Common myeloid progenitor, CD34-positive (primary cell): ENCODE results near the gene RUNX3.

Source experiments
- CTCF ChIA-PET: fragments of 350-600 bp; sonication (Branson Sonifier 250); formaldehyde crosslinking; loops from one replicate; lab custom pipeline; 2021; ENCODE audit warnings: antibody characterized with exemption; lab: Charles Lee
- POLR2A ChIA-PET: fragments of 350-600 bp; sonication (Branson Sonifier 250); formaldehyde crosslinking; loops from one replicate; lab custom pipeline; 2021; ENCODE audit warnings: antibody characterized with exemption; lab: Charles Lee
- DNase-seq, 3 donors: peaks; one replicate each; pipeline versions ENCODE4 v3.0.0 to v3.0.0-alpha.2; 2013
- H3K27ac ChIP-seq, 2 experiments: 1 replicate in 1 of 2; 2 replicates in 1 of 2; pipeline ENCODE4 v1.7.0; 2013; ENCODE audit warnings: inconsistent platforms in 2 of 2, low read length in 2 of 2, mild to moderate bottlenecking in 2 of 2, low read depth in 1 of 2, moderate library complexity in 1 of 2; ENCODE audit not compliant: severe bottlenecking in 2 of 2, insufficient read depth in 1 of 2, poor library complexity in 1 of 2
- H3K27me3 ChIP-seq, 5 experiments: replicated peaks in 2 of 5; 1 replicate in 3 of 5; 2 replicates in 2 of 5; pipeline versions ENCODE4 v1.6.1 to v1.7.0; 2013; ENCODE audit warnings: low read length in 4 of 5, mild to moderate bottlenecking in 2 of 5, moderate library complexity in 2 of 5, inconsistent platforms in 1 of 5; ENCODE audit not compliant: insufficient read depth in 5 of 5, control insufficient read depth in 4 of 5
- H3K36me3 ChIP-seq, 4 experiments: 1 replicate in 2 of 4; 2 replicates in 2 of 4; pipeline versions ENCODE4 v1.6.1 to v1.7.0; 2013; ENCODE audit warnings: low read length in 3 of 4, control low read depth in 1 of 4, mild to moderate bottlenecking in 1 of 4; ENCODE audit not compliant: control insufficient read depth in 4 of 4, insufficient read depth in 4 of 4
- H3K4me1 ChIP-seq, 4 experiments: 1 replicate in 3 of 4; 2 replicates in 1 of 4; pipeline versions ENCODE4 v1.6.1 to v1.7.1; 2013; ENCODE audit warnings: low read length in 3 of 4, mild to moderate bottlenecking in 3 of 4, control low read depth in 1 of 4, inconsistent platforms in 1 of 4, moderate library complexity in 1 of 4; ENCODE audit not compliant: control insufficient read depth in 4 of 4, insufficient read depth in 4 of 4; ENCODE audit errors: control extremely low read depth in 1 of 4
- H3K4me3 ChIP-seq, 7 experiments: 1 replicate in 4 of 7; 2 replicates in 3 of 7; pipeline versions ENCODE4 v1.5.1 to v1.7.0; 2013; ENCODE audit warnings: mild to moderate bottlenecking in 7 of 7, low read length in 6 of 7, moderate library complexity in 6 of 7, inconsistent platforms in 2 of 7, low read depth in 2 of 7, control low read depth in 1 of 7; ENCODE audit not compliant: insufficient read depth in 4 of 7, control insufficient read depth in 1 of 7; ENCODE audit errors: extremely low read depth in 1 of 7
- H3K9me3 ChIP-seq, 5 experiments: 1 replicate in 4 of 5; 2 replicates in 1 of 5; pipeline versions ENCODE4 v1.6.1 to v1.7.1; 2013; ENCODE audit warnings: low read length in 4 of 5, mild to moderate bottlenecking in 2 of 5, inconsistent platforms in 1 of 5, low read depth in 1 of 5, moderate library complexity in 1 of 5; ENCODE audit not compliant: control insufficient read depth in 4 of 5, insufficient read depth in 2 of 5; ENCODE audit errors: control extremely low read depth in 1 of 5
- WGBS: methylation state at CpG from one replicate; pipeline ENCODE4 v1.1.5; 2013; ENCODE audit not compliant: insufficient coverage; 5-methylcytosine and 5-hydroxymethylcytosine counted together

The RUNX3 gene

GRCh38 chr1:24899581-24900485 lies 30.2 kb downstream of the RUNX3 start:
- POLR2A ChIA-PET = no interaction called here

GRCh38 chr1:24898909-24899439 lies 31.1 kb downstream of the RUNX3 start:
- peaks cover 0 to 24% (median 17%) of the 10 kb centered on the region in 4 experiments for H3K4me1 ChIP-seq
- no peak overlapping the region for H3K4me3 ChIP-seq
- 97% methylated on average over 7 of the region's 8 CpGs for WGBS
- H3K9me3 ChIP-seq = no peaks in the 10 kb centered on the region
- H3K27ac ChIP-seq = no peak overlapping the region
- H3K36me3 ChIP-seq = peaks cover 0 to 37% (median 24%) of the 10 kb centered on the region in 4 experiments
- ChIA-PET POLR2A (interaction anchor here (1.3 kb wide), 1 partner anchor 50 kb away, joined by 14 read pairs; no protein-coding TSS in a partner anchor), CTCF (interaction anchor here (0.9 to 9.1 kb wide), 13 partner anchors 10 to 308 kb away, joined by 3 to 91 read pairs (median 4); partner anchors contain the start of gene RUNX3)
- H3K27me3 ChIP-seq = no peaks in the 10 kb centered on the region
- no peak for DNase-seq

More at GRCh38 chr1:24899581-24900485, 30.2 kb downstream of the RUNX3 start:
- no peak overlapping the region for H3K27ac ChIP-seq
- no peaks in the 10 kb centered on the region for H3K9me3 ChIP-seq
- no peak for DNase-seq
- peaks cover 0 to 24% (median 17%) of the 10 kb centered on the region in 4 experiments for H3K4me1 ChIP-seq
- H3K36me3 ChIP-seq = peaks cover 0 to 45% (median 29%) of the 10 kb centered on the region in 4 experiments
- no peaks in the 10 kb centered on the region for H3K27me3 ChIP-seq
- H3K4me3 ChIP-seq = no peak overlapping the region
- CTCF ChIA-PET = interaction anchor here (9.1 kb wide), 1 partner anchor 49 kb away, joined by 91 read pairs; no protein-coding TSS in a partner anchor
- WGBS = 96% methylated on average over 13 of the region's 14 CpGs

GRCh38 chr1:24898152-24898908 lies 31.7 kb downstream of the RUNX3 start:
- WGBS = 42% methylated on average over 8 of the region's 9 CpGs
- no peaks in the 10 kb centered on the region for H3K9me3 ChIP-seq
- peaks cover 0 to 24% (median 17%) of the 10 kb centered on the region in 4 experiments for H3K4me1 ChIP-seq
- CTCF ChIA-PET = interaction anchor here (0.8 to 9.1 kb wide), 22 partner anchors 8 to 308 kb away, joined by 3 to 91 read pairs (median 3); partner anchors contain the start of gene RUNX3
- peak; percentile 29 to 53 (median 40) for DNase-seq
- H3K27ac ChIP-seq = no peak overlapping the region
- no peak overlapping the region for H3K4me3 ChIP-seq
- POLR2A ChIA-PET = interaction anchor here (1.3 kb wide), 1 partner anchor 50 kb away, joined by 14 read pairs; no protein-coding TSS in a partner anchor
- peaks cover 0 to 30% (median 20%) of the 10 kb centered on the region in 4 experiments for H3K36me3 ChIP-seq
- no peaks in the 10 kb centered on the region for H3K27me3 ChIP-seq

- CTCF ChIA-PET = interaction anchor here (0.8 to 9.1 kb wide), 26 partner anchors 9 to 309 kb away, joined by 3 to 91 read pairs (median 3); partner anchors contain the start of gene RUNX3
- no peak overlapping the region for H3K4me3 ChIP-seq
- H3K4me1 ChIP-seq = peaks cover 0 to 24% (median 17%) of the 10 kb centered on the region in 4 experiments
These were observed 32.6 kb downstream of the RUNX3 start for GRCh38 chr1:24897263-24898151.

GRCh38 chr1:24896596-24897262 lies 33.3 kb downstream of the RUNX3 start:
- Histone ChIP-seq H3K27ac (no peak overlapping the region), H3K4me1 (peaks cover 0 to 24% (median 17%) of the 10 kb centered on the region in 4 experiments), H3K4me3 (no peak overlapping the region), H3K27me3 (no peaks in the 10 kb centered on the region), H3K36me3 (peaks cover 0 to 16% (median 6%) of the 10 kb centered on the region in 4 experiments), H3K9me3 (peaks cover 0 to 11% (median 6%) of the 10 kb centered on the region in 5 experiments)
- 72% methylated on average over 10 of the region's 14 CpGs for WGBS
- ChIA-PET POLR2A (interaction anchor here (0.6 to 1.3 kb wide), 2 partner anchors 23 kb away, joined by 3 to 9 read pairs; no protein-coding TSS in a partner anchor), CTCF (interaction anchor here (1.1 to 9.1 kb wide), 13 partner anchors 10 to 90 kb away, joined by 3 to 91 read pairs (median 6); no protein-coding TSS in a partner anchor)
- DNase-seq = no peak

More at GRCh38 chr1:24897263-24898151, 32.6 kb downstream of the RUNX3 start:
- no peaks in the 10 kb centered on the region for H3K27me3 ChIP-seq
- no peak overlapping the region for H3K27ac ChIP-seq
- H3K36me3 ChIP-seq = peaks cover 0 to 22% (median 13%) of the 10 kb centered on the region in 4 experiments
- WGBS = 93% methylated on average over 10 of the region's 17 CpGs
- POLR2A ChIA-PET = interaction anchor here (0.6 to 1.3 kb wide), 3 partner anchors 22 to 49 kb away, joined by 3 to 14 read pairs (median 9); no protein-coding TSS in a partner anchor
- no peak for DNase-seq
- H3K9me3 ChIP-seq = peaks cover 0 to 5% (median 0%) of the 10 kb centered on the region in 5 experiments
